ENCODE data around the gene WDR33. TPM values are rescaled to one million over a fixed set of nuclear protein-coding genes. Genes with fewer than 3 reads are reported as not detected.
"Not testable (repeated sequence)": the region's sequence is repeated elsewhere in the genome, so short reads cannot be mapped to it uniquely, and the experiment has no call there.

Gene WDR33
- total and polyA plus RNA-seq, 9 of the 15 experiments (the other 6 are each of a cell fraction or from before 2014, with no cell fraction given): 24.2 to 57.4 (median 38.4) TPM

GRCh38 chr2:127770973-127771735 lies 39.8 kb downstream of the WDR33 start:
- peaks cover 49% of the 10 kb centered on the region; the same call in 2 of the 3 replicates for H3K36me3 ChIP-seq (ENCODE audit: control insufficient read depth, insufficient read depth, low read length)

DNA sequence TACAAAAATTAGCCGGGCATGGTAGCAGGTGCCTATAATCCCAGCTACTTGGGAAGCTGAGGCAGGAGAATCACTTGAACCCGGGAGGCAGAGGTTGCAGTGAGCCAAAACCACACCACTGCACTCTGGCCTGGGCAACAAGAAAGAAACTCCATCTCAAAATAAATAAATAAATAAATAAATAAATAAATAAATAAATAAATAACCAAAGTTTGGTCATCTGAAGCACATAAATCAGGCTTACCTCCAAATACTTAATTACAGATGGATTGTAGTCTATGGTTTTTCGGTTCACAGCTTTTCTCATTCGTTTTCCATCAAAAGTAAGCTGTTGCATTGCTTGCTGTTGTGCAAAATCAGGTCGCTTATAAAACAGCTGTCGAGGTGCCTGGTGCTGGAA lies 40.4 kb downstream of the WDR33 start:
- H3K9me3 ChIP-seq (replicated peaks; ENCODE audit: control insufficient read depth, insufficient read depth, low read depth, low read length); H3K9me1 ChIP-seq (ENCODE audit: control insufficient read depth, insufficient read depth, low read length); H3K4me3 ChIP-seq; FAIRE-seq; BruUV-seq (replicated peaks); intact Hi-C loops (cut with micrococcal nuclease); DNase-seq (ENCODE audit: extremely low read depth in 1 of 4, low spot score in 3 of 4); H3K27me3 ChIP-seq (ENCODE audit: control insufficient read depth in 2 of 2, insufficient read depth in 2 of 2, low read length in 2 of 2); H3K9ac ChIP-seq (ENCODE audit: insufficient read depth in 1 of 2, low read depth in 2 of 2, low read length in 2 of 2); ATAC-seq; POLR2A ChIA-PET; CTCF ChIA-PET (ENCODE audit: low intra/inter-chr PET ratio); H4K20me1 ChIP-seq (replicated peaks; ENCODE audit: control insufficient read depth, insufficient read depth, low read length); H3K4me2 ChIP-seq (ENCODE audit: insufficient read depth, low read length); in situ Hi-C loops (cut with MboI); H2AFZ ChIP-seq (ENCODE audit: low read depth, low read length); H3K27ac ChIP-seq (ENCODE audit: extremely low read depth, low read depth, low read length); H3K4me1 ChIP-seq (replicated peaks in 1 of 2; ENCODE audit: control insufficient read depth in 2 of 2, insufficient read depth in 2 of 2, low read length in 2 of 2): not testable (repeated sequence)
- H3K79me2 ChIP-seq (ENCODE audit: control insufficient read depth, insufficient read depth, low read length): peaks cover 50% of the 10 kb centered on the region
- H3K36me3 ChIP-seq (ENCODE audit: control insufficient read depth, insufficient read depth, low read length): peaks cover 55% of the 10 kb centered on the region; the same call in 2 of the 3 replicates
- WGBS (ENCODE audit: insufficient coverage, low coverage, missing lambda C conversion rate): 95% methylated on average over 6 of the region's 6 CpGs

More at GRCh38 chr2:127770973-127771735, 39.8 kb downstream of the WDR33 start:
- FAIRE-seq (no peak), DNase-seq (ENCODE audit: extremely low read depth in 1 of 4, low spot score in 3 of 4) (no peak), ATAC-seq (no peak)
- POLR2A ChIA-PET: no interaction called here
- Histone ChIP-seq H3K4me2 (ENCODE audit: insufficient read depth, low read length) (no peak overlapping the region), H2AFZ (ENCODE audit: low read depth, low read length) (no peak overlapping the region), H3K27ac (ENCODE audit: extremely low read depth, low read depth, low read length) (no peak overlapping the region), H4K20me1 (replicated peaks; ENCODE audit: control insufficient read depth, insufficient read depth, low read length) (peaks cover 7% of the 10 kb centered on the region; the same call in 1 of the 2 replicates), H3K4me3 (no peak overlapping the region), H3K9me3 (replicated peaks; ENCODE audit: control insufficient read depth, insufficient read depth, low read depth, low read length) (no peaks in the 10 kb centered on the region), H3K9ac (ENCODE audit: insufficient read depth in 1 of 2, low read depth in 2 of 2, low read length in 2 of 2) (no peak overlapping the region), H3K4me1 (replicated peaks in 1 of 2; ENCODE audit: control insufficient read depth in 2 of 2, insufficient read depth in 2 of 2, low read length in 2 of 2) (no peaks in the 10 kb centered on the region), H3K27me3 (ENCODE audit: control insufficient read depth in 2 of 2, insufficient read depth in 2 of 2, low read length in 2 of 2) (no peaks in the 10 kb centered on the region), H3K9me1 (ENCODE audit: control insufficient read depth, insufficient read depth, low read length) (no peaks in the 10 kb centered on the region), H3K79me2 (ENCODE audit: control insufficient read depth, insufficient read depth, low read length) (peaks cover 56% of the 10 kb centered on the region)
- TF ChIP-seq, protein P1, sequence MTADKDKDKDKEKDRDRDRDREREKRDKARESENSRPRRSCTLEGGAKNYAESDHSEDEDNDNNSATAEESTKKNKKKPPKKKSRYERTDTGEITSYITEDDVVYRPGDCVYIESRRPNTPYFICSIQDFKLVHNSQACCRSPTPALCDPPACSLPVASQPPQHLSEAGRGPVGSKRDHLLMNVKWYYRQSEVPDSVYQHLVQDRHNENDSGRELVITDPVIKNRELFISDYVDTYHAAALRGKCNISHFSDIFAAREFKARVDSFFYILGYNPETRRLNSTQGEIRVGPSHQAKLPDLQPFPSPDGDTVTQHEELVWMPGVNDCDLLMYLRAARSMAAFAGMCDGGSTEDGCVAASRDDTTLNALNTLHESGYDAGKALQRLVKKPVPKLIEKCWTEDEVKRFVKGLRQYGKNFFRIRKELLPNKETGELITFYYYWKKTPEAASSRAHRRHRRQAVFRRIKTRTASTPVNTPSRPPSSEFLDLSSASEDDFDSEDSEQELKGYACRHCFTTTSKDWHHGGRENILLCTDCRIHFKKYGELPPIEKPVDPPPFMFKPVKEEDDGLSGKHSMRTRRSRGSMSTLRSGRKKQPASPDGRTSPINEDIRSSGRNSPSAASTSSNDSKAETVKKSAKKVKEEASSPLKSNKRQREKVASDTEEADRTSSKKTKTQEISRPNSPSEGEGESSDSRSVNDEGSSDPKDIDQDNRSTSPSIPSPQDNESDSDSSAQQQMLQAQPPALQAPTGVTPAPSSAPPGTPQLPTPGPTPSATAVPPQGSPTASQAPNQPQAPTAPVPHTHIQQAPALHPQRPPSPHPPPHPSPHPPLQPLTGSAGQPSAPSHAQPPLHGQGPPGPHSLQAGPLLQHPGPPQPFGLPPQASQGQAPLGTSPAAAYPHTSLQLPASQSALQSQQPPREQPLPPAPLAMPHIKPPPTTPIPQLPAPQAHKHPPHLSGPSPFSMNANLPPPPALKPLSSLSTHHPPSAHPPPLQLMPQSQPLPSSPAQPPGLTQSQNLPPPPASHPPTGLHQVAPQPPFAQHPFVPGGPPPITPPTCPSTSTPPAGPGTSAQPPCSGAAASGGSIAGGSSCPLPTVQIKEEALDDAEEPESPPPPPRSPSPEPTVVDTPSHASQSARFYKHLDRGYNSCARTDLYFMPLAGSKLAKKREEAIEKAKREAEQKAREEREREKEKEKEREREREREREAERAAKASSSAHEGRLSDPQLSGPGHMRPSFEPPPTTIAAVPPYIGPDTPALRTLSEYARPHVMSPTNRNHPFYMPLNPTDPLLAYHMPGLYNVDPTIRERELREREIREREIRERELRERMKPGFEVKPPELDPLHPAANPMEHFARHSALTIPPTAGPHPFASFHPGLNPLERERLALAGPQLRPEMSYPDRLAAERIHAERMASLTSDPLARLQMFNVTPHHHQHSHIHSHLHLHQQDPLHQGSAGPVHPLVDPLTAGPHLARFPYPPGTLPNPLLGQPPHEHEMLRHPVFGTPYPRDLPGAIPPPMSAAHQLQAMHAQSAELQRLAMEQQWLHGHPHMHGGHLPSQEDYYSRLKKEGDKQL (CRISPR knock-in tag; IDR thresholded peaks at IDR 0.05; ENCODE audit: borderline replicate concordance): no peak
- TF ChIP-seq CEBPB (tag; IDR thresholded peaks at IDR 0.05) (peak; percentile 46), FOSL1 (tag; conservative IDR thresholded peaks at IDR 0.05) (peak; percentile 57), CAMTA2 (CRISPR knock-in tag; conservative IDR thresholded peaks at IDR 0.05) (no peak)
- BruUV-seq (replicated peaks): no TSS peak
- CTCF ChIA-PET (ENCODE audit: low intra/inter-chr PET ratio): no interaction called here
- intact Hi-C loops (cut with micrococcal nuclease) (no loop called here), in situ Hi-C loops (cut with MboI) (no loop called here)
- WGBS (ENCODE audit: insufficient coverage, low coverage, missing lambda C conversion rate): 82% methylated on average over 9 of the region's 9 CpGs
